ENCODE results near the gene APOD.
"Not testable (repeated sequence)": the region's sequence is repeated elsewhere in the genome, so short reads cannot be mapped to it uniquely, and the experiment has no call there.

Gene APOD

GRCh38 chr3:195621095-195621494, 37.4 kb upstream of the APOD start:
- in situ Hi-C loops (cut with MboI; ENCODE audit: low sequenced_read_pairs, unreplicated experiment); DNase-seq (ENCODE audit: low spot score): not testable (repeated sequence)

DNA sequence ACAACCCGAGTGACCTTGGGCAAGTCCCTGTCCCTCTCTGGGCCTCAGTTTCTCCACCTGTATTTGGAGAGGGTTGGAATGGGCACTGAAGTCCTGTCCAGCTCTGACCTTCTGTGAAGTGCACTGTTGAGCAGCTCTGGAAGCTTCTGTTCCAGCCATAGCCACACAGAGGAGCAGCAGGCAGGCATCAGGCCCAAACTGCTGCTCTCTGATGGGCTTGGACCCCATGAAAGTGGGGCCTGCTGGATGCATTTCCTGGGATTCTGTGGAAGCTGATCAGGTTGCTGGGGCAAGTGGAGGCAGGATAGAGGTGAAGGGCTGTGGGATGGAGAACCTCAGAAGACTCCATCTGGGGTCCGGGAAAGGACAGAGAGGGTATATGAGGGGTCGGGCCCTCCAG, 36.7 kb upstream of the APOD start:
- DNase-seq (ENCODE audit: low spot score); in situ Hi-C loops (cut with MboI; ENCODE audit: low sequenced_read_pairs, unreplicated experiment): not testable (repeated sequence)

DNA sequence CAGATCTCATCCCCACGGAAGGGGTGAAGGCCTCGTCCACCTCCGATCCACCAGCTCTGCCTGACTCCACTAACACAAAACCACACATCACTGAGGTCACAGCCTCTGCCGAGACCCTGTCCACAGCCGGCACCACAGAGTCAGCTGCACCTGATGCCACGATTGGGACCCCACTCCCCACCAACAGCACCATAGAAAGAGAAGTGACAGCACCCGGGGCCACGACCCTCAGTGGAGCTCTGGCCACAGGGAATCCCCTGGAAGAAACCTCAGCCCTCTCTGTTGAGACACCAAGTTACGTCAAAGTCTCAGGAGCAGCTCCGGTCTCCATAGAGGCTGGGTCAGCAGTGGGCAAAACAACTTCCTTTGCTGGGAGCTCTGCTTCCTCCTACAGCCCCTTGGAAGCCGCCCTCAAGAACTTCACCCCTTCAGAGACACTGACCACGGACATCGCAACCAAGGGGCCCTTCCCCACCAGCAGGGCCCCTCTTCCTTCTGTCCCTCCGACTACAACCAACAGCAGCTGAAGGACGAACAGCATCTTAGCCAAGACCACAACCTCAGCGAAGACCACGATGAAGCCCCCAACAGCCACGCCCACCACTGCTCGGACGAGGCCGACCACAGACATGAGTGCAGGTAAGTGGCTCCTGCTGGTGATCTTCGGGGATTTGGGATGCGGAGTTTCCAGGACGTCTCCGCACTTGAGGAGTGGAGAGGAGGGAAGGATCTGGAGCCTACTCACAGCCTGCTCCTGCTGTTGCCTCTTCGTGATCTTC, 36.0 kb upstream of the APOD start:
- peak; percentile 6 for DNase-seq (ENCODE audit: low spot score)

GRCh38 chr3:195617784-195618659, 34.3 kb upstream of the APOD start:
- peak; percentile 2 for DNase-seq (ENCODE audit: low spot score)
- in situ Hi-C loops (cut with MboI; ENCODE audit: low sequenced_read_pairs, unreplicated experiment): loop anchor here (5.0 kb wide), 1 partner anchor 109 kb away; no protein-coding TSS in a partner anchor

More for the DNA sequence above, 36.0 kb upstream of the APOD start:
- in situ Hi-C loops (cut with MboI; ENCODE audit: low sequenced_read_pairs, unreplicated experiment): loop anchor here (5.0 kb wide), 1 partner anchor 108 kb away; no protein-coding TSS in a partner anchor

- DNase-seq (ENCODE audit: low spot score): not testable (repeated sequence)
- in situ Hi-C loops (cut with MboI; ENCODE audit: low sequenced_read_pairs, unreplicated experiment): loop anchor here (5.0 kb wide), 1 partner anchor 110 kb away; no protein-coding TSS in a partner anchor
Observed at GRCh38 chr3:195617134-195617533, 33.4 kb upstream of the APOD start.

DNA sequence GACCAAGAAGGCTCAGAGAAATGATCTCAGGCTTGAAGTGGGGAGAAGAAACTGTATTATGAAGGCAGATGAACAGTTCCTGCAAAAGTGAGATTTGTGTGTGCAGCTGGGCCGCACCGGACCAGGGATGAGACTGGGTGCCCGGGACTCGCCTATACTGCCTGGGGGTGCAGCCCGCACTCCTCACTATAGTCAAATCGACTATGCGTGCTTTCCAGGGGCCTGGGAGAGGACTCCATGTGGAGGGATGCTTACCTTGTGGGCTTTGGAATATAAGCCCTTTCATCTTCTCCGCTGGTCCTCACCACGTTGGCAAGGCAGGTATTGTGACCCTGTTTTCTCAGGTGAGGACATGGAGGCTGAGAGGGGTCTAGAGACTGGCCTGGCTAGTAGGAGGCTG, 32.9 kb upstream of the APOD start:
- no peak for TF ChIP-seq CTCF (IDR thresholded peaks at IDR 0.05; ENCODE audit: borderline replicate concordance, control extremely low read depth, extremely low read depth, insufficient read depth, missing control alignments)
- peak; percentile 23 for DNase-seq (ENCODE audit: low spot score)
- in situ Hi-C loops (cut with MboI; ENCODE audit: low sequenced_read_pairs, unreplicated experiment): loop anchor here (5.0 kb wide), 1 partner anchor 111 kb away; no protein-coding TSS in a partner anchor

GRCh38 chr3:195615952-195616537, 32.3 kb upstream of the APOD start:
- in situ Hi-C loops (cut with MboI; ENCODE audit: low sequenced_read_pairs, unreplicated experiment): loop anchor here (5.0 kb wide), 1 partner anchor 111 kb away; no protein-coding TSS in a partner anchor
- DNase-seq (ENCODE audit: low spot score): not testable (repeated sequence)

DNA sequence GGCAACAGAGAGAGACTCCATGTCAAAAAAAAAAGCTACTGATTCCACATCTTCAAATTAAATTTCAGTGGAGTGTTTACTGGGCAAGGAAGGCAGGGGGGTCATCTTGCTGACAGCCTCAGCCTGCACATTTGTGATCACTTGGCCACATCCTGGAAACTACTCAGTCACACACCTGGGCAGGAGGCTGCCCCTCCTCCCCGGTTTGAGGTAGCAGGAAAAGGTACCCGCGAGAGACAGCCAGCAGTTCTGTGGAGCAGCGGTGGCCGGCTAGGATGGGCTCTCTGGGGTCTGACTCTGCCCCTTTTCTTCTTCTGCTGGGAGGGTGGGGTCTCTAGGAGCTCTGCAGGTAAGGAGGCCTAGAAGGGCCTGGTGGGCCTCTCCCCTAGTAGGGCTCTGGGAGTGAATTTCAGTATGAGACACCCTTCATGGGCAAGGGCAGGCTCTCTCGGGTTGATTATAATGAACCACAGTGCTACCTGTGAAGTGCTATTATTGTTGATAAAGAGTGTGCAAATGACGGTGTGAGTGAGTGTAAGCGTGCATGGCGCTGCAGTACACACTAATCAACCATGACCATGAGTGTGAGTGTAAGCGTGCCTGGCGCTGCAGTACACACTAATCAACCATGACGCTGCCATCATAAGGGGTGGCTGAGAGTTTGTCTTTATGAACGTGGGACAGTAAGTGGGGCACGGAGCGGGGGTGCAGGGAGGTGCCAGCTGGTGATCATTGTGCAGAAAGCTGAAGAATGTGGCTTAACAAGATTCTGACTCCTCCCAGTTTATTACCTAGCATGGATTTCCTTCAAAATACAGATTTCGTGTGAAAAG, 31.1 kb upstream of the APOD start:
- not testable (repeated sequence) for DNase-seq (ENCODE audit: low spot score)
- in situ Hi-C loops (cut with MboI; ENCODE audit: low sequenced_read_pairs, unreplicated experiment): loop anchor here (5.0 kb wide), 1 partner anchor 112 kb away; no protein-coding TSS in a partner anchor

DNA sequence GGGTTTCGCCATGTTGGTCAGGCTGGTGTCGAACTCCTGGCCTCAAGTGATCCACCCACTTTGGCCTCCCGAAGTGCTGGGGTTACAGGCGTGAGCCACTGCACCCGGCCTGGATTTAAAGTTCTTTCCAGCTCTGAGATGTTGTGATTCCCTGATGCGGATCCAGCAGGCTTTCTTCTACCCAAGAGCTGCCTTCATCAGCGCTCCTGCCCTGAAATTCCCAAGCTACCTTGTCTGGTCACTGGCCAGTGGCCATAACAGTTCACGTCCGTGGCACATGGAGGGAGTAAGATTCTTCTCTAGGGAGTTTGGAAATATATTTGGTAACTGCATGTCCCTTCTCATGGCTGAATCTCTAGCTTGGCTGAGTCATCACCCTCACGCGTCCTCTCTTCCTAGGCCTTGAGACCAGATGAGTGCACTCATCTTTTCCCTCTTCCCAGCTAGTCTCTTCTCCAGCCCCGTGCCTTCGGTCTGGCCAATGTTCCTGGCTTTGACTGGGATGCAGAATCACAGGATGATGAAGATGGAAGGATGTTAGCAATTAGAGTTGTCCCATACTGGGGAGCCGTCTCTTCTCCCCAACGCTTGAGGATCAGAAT, 29.8 kb upstream of the APOD start:
- DNase-seq (ENCODE audit: low spot score): peak; percentile 5
- no peak for TF ChIP-seq CTCF (IDR thresholded peaks at IDR 0.05; ENCODE audit: borderline replicate concordance, control extremely low read depth, extremely low read depth, insufficient read depth, missing control alignments)
- in situ Hi-C loops (cut with MboI; ENCODE audit: low sequenced_read_pairs, unreplicated experiment): no loop called here
